ENCODE measurements around the gene CCDC80. TPM values are rescaled to one million over a fixed set of nuclear protein-coding genes. Genes with fewer than 3 reads are reported as not detected.

Gene CCDC80
- total RNA-seq, 1 donor from 2014 or later = 143 TPM

- DNase-seq (ENCODE audit: low spot score) (no peak), ATAC-seq (peak; percentile 62)
Measured at GRCh38 chr3:112561484-112561733, 79.5 kb downstream of the CCDC80 start.

GRCh38 chr3:112560721-112561483, 80.0 kb downstream of the CCDC80 start:
- peak; percentile 76 for DNase-seq (ENCODE audit: low spot score)
- ATAC-seq = no peak

More at GRCh38 chr3:112561484-112561733, 79.5 kb downstream of the CCDC80 start:
- intact Hi-C loops (cut with DNase I) = no loop called here

DNA sequence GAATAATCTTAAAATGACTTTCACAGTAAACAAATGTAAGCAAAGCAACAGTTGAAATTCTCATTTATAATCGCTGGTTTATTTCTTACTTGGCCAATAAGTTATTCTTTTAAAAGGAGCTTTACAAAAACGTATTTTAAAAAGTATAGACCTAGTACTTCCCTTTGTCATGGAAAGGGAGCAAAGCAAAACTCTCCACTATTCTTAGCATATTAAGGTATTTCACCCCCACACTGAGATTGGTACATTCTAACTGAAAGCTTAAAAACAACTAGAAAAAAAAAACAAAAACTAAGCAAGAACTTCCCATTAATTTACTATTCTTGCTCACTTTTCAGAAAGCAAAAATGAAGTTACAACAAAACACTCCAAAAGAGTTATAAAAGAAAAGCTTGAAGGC, 80.6 kb downstream of the CCDC80 start:
- intact Hi-C loops (cut with DNase I) = no loop called here
- no peak for DNase-seq (ENCODE audit: low spot score)
- no peak for ATAC-seq

More at GRCh38 chr3:112560721-112561483, 80.0 kb downstream of the CCDC80 start:
- intact Hi-C loops (cut with DNase I) = no loop called here

DNA sequence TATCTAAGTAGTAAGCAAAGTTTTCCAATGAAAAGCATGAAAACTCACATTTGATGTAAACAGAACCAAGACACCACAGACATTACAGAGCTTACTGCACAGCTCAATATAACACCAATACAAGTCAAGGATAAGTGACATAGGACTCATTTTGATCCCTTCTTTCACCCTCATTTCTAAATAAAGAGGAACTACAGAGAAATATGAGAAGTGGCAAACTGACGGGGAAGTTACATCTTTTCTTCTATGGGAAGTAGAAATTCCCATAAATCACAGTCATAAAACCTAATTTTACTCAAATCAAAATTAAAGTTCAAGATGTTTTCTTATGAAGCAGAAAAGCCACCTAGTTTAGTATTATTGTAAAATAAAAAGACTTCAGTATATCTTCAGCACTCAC, 83.0 kb downstream of the CCDC80 start:
- ATAC-seq (no peak), DNase-seq (ENCODE audit: low spot score) (no peak)
- intact Hi-C loops (cut with DNase I) = no loop called here

DNA sequence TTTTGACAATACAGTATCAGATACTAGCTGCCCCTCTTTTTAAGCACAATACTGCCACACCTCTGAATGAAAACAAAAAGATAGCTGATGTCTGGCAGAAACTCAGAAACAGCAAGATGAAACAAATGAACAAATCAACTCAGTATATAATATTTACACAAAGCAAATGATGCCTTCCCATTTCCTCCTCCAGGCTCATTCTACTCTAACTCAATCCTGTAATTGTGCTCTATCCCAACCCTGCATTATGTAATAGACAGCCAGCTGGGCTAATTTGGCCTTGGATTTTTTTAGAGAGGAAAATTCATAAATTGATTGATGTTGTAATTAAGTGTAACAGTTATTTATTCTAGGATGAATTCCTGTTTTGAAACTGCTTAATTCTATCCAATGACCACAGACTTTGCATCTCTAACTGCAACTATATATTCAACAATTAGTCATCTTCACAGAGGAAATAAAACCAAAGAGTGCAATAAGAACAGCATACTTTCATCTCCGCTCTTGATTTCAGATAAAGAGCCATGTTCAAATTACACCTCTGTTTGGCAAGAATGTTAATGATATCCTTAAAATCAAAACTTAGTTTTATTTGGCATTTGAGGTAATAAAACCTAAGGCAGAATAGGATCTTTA, 85.3 kb downstream of the CCDC80 start:
- intact Hi-C loops (cut with DNase I) = no loop called here
- DNase-seq (ENCODE audit: low spot score) = no peak
- ATAC-seq = no peak

DNA sequence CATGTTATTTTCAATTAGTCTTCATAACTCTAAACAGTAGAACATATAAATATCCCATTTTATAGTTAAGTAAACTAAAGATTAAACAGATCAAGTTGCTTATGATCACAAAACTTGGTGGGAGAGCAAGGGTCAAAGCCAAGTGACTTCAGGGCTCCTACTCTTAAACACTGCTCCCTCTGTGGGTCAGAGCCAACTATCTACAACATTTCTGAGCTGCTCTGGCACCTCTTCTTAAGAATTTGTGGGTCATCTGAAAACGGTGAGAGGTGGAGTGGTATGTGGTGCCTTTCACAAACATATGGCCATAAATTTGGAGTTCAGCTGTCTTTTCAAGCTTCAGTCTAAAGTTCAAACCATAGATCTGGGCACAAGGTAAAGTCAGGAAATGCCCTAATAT, 90.1 kb downstream of the CCDC80 start:
- ATAC-seq (no peak), DNase-seq (ENCODE audit: low spot score) (no peak)
- intact Hi-C loops (cut with DNase I) = no loop called here

Other genes starting within 250 kb of the CCDC80 start
- gene BTLA, start 141.7 kb downstream of the CCDC80 start, total RNA-seq = 0.45 TPM
- gene ATG3, start 79.2 kb downstream of the CCDC80 start, total RNA-seq = 52.3 TPM
- 42.8 TPM for gene SLC35A5, start 79.1 kb downstream of the CCDC80 start, total RNA-seq
- gene CD200R1L, start 205.7 kb upstream of the CCDC80 start, total RNA-seq = not detected